WI38 (cell line): ENCODE data around the gene GALNT2.

Experiments
- H3K4me3 ChIP-seq: 2 replicates; pipeline ENCODE4 v1.5.1; 2011; ENCODE audit warnings: low read depth, mild to moderate bottlenecking, control low read depth, low read length
- CTCF ChIP-seq: IDR thresholded peaks from 2 replicates; pipeline ENCODE4 v1.5.1; 2012; ENCODE audit warnings: low read depth, mild to moderate bottlenecking, control low read depth, low read length

Gene GALNT2

GRCh38 chr1:230148126-230148652 lies 81.2 kb downstream of the GALNT2 start:
- TF ChIP-seq CTCF, result no peak
- H3K4me3 ChIP-seq, result no peak overlapping the region

- no peak for TF ChIP-seq CTCF
- no peak overlapping the region for H3K4me3 ChIP-seq
Observed at GRCh38 chr1:230148768-230149469, 81.9 kb downstream of the GALNT2 start.

- TF ChIP-seq CTCF, result no peak
- H3K4me3 ChIP-seq, result no peak overlapping the region
Observed at GRCh38 chr1:230149751-230150584, 82.9 kb downstream of the GALNT2 start.

GRCh38 chr1:230150615-230151014 lies 83.6 kb downstream of the GALNT2 start:
- TF ChIP-seq CTCF, result no peak
- no peak overlapping the region for H3K4me3 ChIP-seq

- TF ChIP-seq CTCF, result no peak
- H3K4me3 ChIP-seq, result no peak overlapping the region
Observed at GRCh38 chr1:230151924-230152468, 85.0 kb downstream of the GALNT2 start.

- no peak for TF ChIP-seq CTCF
Observed at GRCh38 chr1:230152999-230153398, 86.0 kb downstream of the GALNT2 start.

More at GRCh38 chr1:230152999-230153398, 86.0 kb downstream of the GALNT2 start:
- no peak overlapping the region for H3K4me3 ChIP-seq
